ENCODE results near the gene C2orf15. TPM values are rescaled to one million over a fixed set of nuclear protein-coding genes. Genes with fewer than 3 reads are reported as not detected.

Gene C2orf15
- total and polyA plus RNA-seq, 12 donors, result 0.03 to 0.30 (median 0.25) TPM; not detected in 8

DNA sequence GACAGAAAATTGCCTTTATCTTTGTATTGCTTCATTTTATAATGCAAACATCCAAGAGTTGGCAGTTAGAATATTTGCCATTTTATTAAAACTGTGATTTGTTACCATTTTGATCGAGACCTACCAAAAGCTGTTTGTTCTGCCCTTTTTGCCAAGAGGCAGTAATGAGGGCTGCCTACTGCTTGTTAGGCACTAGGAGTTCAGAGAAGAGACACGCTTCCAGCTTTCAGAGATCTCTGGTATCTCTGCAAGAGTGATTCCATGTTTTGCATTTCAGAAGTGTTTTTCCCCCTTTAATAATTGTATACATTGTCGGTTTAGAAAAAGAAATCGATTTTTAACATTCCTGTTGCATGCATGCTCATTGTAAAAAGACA lies 40.1 kb downstream of the C2orf15 start:
- TF ChIP-seq, protein P1, sequence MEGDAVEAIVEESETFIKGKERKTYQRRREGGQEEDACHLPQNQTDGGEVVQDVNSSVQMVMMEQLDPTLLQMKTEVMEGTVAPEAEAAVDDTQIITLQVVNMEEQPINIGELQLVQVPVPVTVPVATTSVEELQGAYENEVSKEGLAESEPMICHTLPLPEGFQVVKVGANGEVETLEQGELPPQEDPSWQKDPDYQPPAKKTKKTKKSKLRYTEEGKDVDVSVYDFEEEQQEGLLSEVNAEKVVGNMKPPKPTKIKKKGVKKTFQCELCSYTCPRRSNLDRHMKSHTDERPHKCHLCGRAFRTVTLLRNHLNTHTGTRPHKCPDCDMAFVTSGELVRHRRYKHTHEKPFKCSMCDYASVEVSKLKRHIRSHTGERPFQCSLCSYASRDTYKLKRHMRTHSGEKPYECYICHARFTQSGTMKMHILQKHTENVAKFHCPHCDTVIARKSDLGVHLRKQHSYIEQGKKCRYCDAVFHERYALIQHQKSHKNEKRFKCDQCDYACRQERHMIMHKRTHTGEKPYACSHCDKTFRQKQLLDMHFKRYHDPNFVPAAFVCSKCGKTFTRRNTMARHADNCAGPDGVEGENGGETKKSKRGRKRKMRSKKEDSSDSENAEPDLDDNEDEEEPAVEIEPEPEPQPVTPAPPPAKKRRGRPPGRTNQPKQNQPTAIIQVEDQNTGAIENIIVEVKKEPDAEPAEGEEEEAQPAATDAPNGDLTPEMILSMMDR (IDR thresholded peaks at IDR 0.05), result no peak
- H3K27ac ChIP-seq, result peak overlapping the region in 8 of 10 donors; percentile 62 to 89 (median 78)
- intact Hi-C loops (cut with DNase I), result loop anchor here in 8 of 10 donors (1.0 to 10.0 kb wide), 8 partner anchors 23 to 306 kb away; partner anchors contain the start of genes TXNDC9 (in 8 of the 8), EIF5B (in 7 of the 8), C2orf15 (in 1 of the 8) and LIPT1 (in 1 of the 8)

DNA sequence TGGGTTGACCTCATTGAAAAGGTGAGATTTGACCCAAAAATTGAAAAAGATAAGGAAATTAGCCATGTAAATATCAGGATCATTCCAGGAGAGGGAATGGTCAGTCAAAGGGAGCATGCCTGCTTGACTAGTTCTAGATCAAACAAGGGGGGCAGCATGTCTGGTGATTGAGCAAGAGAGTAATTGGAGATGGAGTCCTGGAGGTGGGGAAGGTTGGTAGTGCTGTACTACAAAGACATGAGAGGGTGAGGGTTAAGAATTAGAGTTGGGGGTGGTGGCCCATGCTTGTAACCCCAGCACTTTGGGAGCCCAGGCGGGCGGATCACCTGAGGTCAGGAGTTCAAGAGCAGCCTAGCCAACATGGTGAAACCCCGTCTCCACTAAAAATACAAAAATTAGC lies 41.5 kb downstream of the C2orf15 start:
- H3K36me3 ChIP-seq, result peaks cover 0 to 21% (median 9%) of the 10 kb centered on the region in 9 donors
- intact Hi-C loops (cut with DNase I), result loop anchor here in 4 of 10 donors (5.0 to 10.0 kb wide), 4 partner anchors 41 to 304 kb away; partner anchors contain the start of genes EIF5B (in 3 of the 4), TXNDC9 (in 3 of the 4) and C2orf15 (in 1 of the 4)
- H3K9me3 ChIP-seq, result no peaks in the 10 kb centered on the region
- H3K4me1 ChIP-seq, result peaks cover 4 to 47% (median 36%) of the 10 kb centered on the region in 9 donors
- TF ChIP-seq, protein P1 (IDR thresholded peaks at IDR 0.05), result no peak
- ATAC-seq (no peak), DNase-seq (no peak)
- H3K27ac ChIP-seq, result no peak overlapping the region
- 95 to 98% methylated on average over 3 of the region's 3 CpGs for WGBS, 2 donors
- H3K4me3 ChIP-seq, result no peak overlapping the region
- no peaks in the 10 kb centered on the region for H3K27me3 ChIP-seq

More for the DNA sequence above, 40.1 kb downstream of the C2orf15 start:
- no peaks in the 10 kb centered on the region for H3K9me3 ChIP-seq
- peaks cover 4 to 47% (median 36%) of the 10 kb centered on the region in 9 donors for H3K4me1 ChIP-seq
- H3K4me3 ChIP-seq, result peak overlapping the region; percentile 35 to 99 (median 74)
- H3K36me3 ChIP-seq, result peaks cover 0 to 7% (median under 1%) of the 10 kb centered on the region in 9 donors
- H3K27me3 ChIP-seq, result no peaks in the 10 kb centered on the region
- no peak for DNase-seq
- 2 to 4% methylated on average over 4 of the region's 4 CpGs for WGBS, 2 donors
- ATAC-seq, result no peak

DNA sequence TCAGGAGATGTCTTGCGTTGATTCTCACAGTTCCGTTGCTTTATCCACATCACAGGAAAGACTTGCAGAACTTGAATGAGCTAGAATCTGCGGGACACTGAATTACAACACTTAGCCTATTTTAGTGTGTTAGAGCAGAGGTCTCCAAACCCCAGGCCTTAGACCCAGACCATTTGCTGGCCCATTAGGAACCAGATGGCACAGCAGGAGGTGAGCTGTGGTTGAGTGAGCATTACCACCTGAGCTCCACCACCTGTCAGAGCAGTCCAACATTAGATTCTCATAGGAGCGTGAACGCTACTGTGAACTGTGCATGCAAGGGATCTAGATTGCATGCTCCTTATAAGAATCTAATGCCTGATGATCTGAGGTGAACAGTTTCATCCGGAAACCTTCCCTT lies 43.3 kb downstream of the C2orf15 start:
- intact Hi-C loops (cut with DNase I), result loop anchor here in 5 of 10 donors (5.0 to 10.0 kb wide), 5 partner anchors 43 to 1113 kb away; partner anchors contain the start of genes EIF5B (in 3 of the 5), TXNDC9 (in 3 of the 5) and C2orf15 (in 1 of the 5)
- WGBS, 2 donors, result 61 to 74% methylated on average over 6 of the region's 6 CpGs
- DNase-seq (no peak), ATAC-seq (no peak)
- H3K4me1 ChIP-seq, result peaks cover 4 to 32% (median 26%) of the 10 kb centered on the region in 9 donors
- no peaks in the 10 kb centered on the region for H3K9me3 ChIP-seq
- peaks cover 0 to 39% (median 16%) of the 10 kb centered on the region in 9 donors for H3K36me3 ChIP-seq
- H3K4me3 ChIP-seq, result no peak overlapping the region
- no peaks in the 10 kb centered on the region for H3K27me3 ChIP-seq
- H3K27ac ChIP-seq, result no peak overlapping the region
- TF ChIP-seq, protein P1 (IDR thresholded peaks at IDR 0.05), result no peak

DNA sequence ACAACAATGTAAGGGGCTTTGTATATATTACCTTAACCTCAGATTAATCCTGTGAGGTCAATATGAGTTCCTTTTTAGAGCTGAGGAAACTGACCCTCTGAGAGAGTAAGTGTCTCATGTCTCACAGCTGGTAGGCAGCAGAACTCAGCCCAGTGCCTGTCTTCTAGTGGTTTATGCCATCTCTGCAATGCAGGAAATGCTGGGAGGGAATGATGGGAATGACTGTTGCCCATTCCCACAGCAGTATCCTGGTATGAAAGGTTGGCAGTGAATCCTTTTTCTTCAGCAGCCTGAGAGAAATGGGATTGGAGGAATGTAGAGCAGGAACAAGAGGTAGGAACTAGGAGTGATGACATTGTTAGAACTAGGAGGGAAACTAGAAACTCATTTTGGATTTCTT lies 45.5 kb downstream of the C2orf15 start:
- DNase-seq (no peak), ATAC-seq (no peak)
- intact Hi-C loops (cut with DNase I), result loop anchor here in 3 of 10 donors (5.0 to 10.0 kb wide), 2 partner anchors 148 to 1115 kb away; partner anchors contain the start of genes EIF5B (in 2 of the 3) and TXNDC9 (in 2 of the 3)
- Histone ChIP-seq H3K36me3 (peaks cover 0 to 61% (median 19%) of the 10 kb centered on the region in 9 donors), H3K27me3 (no peaks in the 10 kb centered on the region), H3K27ac (no peak overlapping the region), H3K4me1 (peaks cover 1 to 20% (median 14%) of the 10 kb centered on the region in 9 donors), H3K9me3 (no peaks in the 10 kb centered on the region), H3K4me3 (no peak overlapping the region)
- TF ChIP-seq, protein P1 (IDR thresholded peaks at IDR 0.05), result no peak

Data from heart right ventricle (tissue), 16 donors.